GM18873 (cell line): ENCODE data around the gene ALDH16A1.
"Not testable (repeated sequence)": the region's sequence is repeated elsewhere in the genome, so short reads cannot be mapped to it uniquely, and the experiment has no call there.

Experiments
- ATAC-seq: cut with Tn5 transposase; IDR thresholded peaks from one replicate; pipeline ENCODE4 v1.9.1; 2021; ENCODE audit warnings: mild to moderate bottlenecking, moderate library complexity, moderate number of reproducible peaks; ENCODE audit not compliant: unreplicated experiment, low FRiP score

The ALDH16A1 gene

GRCh38 chr19:49439836-49440235 lies 13.2 kb upstream of the ALDH16A1 start:
- ATAC-seq = no peak

- ATAC-seq = no peak
These were observed 12.4 kb upstream of the ALDH16A1 start for GRCh38 chr19:49440439-49441209.

GRCh38 chr19:49441210-49441959 lies 11.6 kb upstream of the ALDH16A1 start, which contains the start of gene SLC17A7:
Gene SLC17A7 (minus strand): TSS chr19:49441527. CDS start chr19:49441379, 148 bp downstream.
- no peak for ATAC-seq

- ATAC-seq = no peak
These were observed 11.1 kb upstream of the ALDH16A1 start for GRCh38 chr19:49441960-49442350.

- ATAC-seq = no peak
These were observed 10.7 kb upstream of the ALDH16A1 start for GRCh38 chr19:49442354-49442753.

- no peak for ATAC-seq
These were observed 10.2 kb upstream of the ALDH16A1 start for GRCh38 chr19:49442771-49443365.

GRCh38 chr19:49443366-49444099 lies 9.5 kb upstream of the ALDH16A1 start:
- peak; percentile 78 for ATAC-seq

GRCh38 chr19:49444100-49444700 lies 8.8 kb upstream of the ALDH16A1 start:
- not testable (repeated sequence) for ATAC-seq

- no peak for ATAC-seq
These were observed 7.0 kb upstream of the ALDH16A1 start for GRCh38 chr19:49445997-49446396.

GRCh38 chr19:49447485-49448431 lies 5.3 kb upstream of the ALDH16A1 start:
- no peak for ATAC-seq

GRCh38 chr19:49448432-49448786 lies 4.6 kb upstream of the ALDH16A1 start:
- no peak for ATAC-seq

- ATAC-seq = no peak
These were observed 2.6 kb upstream of the ALDH16A1 start for GRCh38 chr19:49450405-49450804.

- peak; percentile 43 for ATAC-seq
These were observed 1.4 kb upstream of the ALDH16A1 start, which contains the start of gene PIH1D1 for GRCh38 chr19:49451430-49452181. Gene PIH1D1 (minus strand): TSS chr19:49451814. CDS start chr19:49451574, 240 bp downstream.

- ATAC-seq = no peak
These were observed 774 bp downstream of the ALDH16A1 start for GRCh38 chr19:49453757-49454240.

- ATAC-seq = no peak
These were observed 2.7 kb downstream of the ALDH16A1 start for GRCh38 chr19:49455773-49456172.

GRCh38 chr19:49456326-49456725 lies 3.3 kb downstream of the ALDH16A1 start:
- ATAC-seq = no peak

- no peak for ATAC-seq
These were observed 5.5 kb downstream of the ALDH16A1 start for GRCh38 chr19:49458567-49458903.

GRCh38 chr19:49459388-49459787 lies 6.4 kb downstream of the ALDH16A1 start:
- ATAC-seq = no peak
